AG09309 (cell line): ENCODE measurements around the gene ENKD1.

Experiments used
- DNase-seq: peaks from one replicate; pipeline ENCODE4 v3.0.0-alpha.2; 2010; ENCODE audit warnings: low read depth
- H3K4me3 ChIP-seq: 2 replicates; pipeline ENCODE4 v1.5.1; 2011; ENCODE audit warnings: mild to moderate bottlenecking, low read depth, low read length, moderate library complexity; ENCODE audit not compliant: control insufficient read depth
- TF ChIP-seq, protein P1 (sequence below): IDR thresholded peaks from 2 replicates; pipeline ENCODE4 v1.5.1; 2011; ENCODE audit warnings: mild to moderate bottlenecking, low read depth, low read length, inconsistent platforms; ENCODE audit not compliant: insufficient read depth, control insufficient read depth; ENCODE audit errors: missing control alignments

Gene ENKD1

DNA sequence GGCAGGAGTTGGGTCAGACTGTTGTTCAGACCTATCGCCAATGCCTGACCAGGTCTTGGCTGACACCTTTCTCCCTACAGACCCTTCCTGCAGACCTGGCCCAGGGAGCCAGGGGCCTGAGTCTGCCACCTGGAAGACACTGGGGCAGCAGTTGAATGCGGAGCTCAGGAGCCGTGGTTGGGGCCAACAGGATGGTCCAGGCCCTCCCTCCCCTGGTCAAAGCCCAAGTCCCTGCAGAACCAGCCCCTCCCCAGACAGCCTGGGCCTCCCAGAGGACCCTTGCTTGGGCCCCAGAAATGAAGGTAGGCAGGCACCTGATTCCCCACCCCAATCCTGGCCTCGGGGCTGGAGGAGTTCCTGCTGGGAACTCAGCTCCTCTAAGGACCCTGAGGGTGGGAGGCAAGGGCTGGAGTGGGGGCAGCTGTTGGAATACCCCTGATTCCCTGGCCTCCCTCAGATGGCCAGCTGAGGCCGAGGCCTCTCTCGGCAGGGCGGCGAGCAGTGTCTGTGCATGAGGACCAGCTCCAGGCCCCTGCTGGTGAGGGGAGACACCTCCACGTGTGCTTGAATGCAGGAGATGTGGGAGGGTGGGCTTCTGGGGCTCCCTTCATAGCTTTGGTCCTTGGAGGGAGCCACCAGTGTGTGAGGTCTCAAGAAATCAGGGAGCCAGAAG is 10.1 kb downstream of the ENKD1 start:
- H3K4me3 ChIP-seq, result no peak overlapping the region
- TF ChIP-seq, protein P1, sequence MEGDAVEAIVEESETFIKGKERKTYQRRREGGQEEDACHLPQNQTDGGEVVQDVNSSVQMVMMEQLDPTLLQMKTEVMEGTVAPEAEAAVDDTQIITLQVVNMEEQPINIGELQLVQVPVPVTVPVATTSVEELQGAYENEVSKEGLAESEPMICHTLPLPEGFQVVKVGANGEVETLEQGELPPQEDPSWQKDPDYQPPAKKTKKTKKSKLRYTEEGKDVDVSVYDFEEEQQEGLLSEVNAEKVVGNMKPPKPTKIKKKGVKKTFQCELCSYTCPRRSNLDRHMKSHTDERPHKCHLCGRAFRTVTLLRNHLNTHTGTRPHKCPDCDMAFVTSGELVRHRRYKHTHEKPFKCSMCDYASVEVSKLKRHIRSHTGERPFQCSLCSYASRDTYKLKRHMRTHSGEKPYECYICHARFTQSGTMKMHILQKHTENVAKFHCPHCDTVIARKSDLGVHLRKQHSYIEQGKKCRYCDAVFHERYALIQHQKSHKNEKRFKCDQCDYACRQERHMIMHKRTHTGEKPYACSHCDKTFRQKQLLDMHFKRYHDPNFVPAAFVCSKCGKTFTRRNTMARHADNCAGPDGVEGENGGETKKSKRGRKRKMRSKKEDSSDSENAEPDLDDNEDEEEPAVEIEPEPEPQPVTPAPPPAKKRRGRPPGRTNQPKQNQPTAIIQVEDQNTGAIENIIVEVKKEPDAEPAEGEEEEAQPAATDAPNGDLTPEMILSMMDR, result no peak
- no peak for DNase-seq

DNA sequence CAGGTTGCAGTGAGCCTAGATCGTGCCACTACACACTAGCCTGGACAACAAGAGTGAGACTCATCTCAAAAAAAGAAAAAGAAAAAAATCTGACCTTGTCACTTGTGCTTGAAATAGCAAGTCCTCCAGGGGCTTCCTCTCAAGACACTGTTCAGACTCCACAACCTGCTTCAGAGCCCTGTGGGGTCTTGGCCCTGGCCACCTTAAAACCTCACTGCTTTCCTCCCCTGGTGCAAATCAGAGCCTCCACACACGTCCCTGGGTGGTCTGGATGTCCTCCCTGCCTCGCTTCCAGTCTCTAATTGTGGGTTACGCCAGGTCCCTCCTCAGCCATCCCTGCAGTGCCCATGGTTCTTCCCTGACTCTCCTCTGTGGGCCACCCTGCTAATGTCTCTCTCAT is 11.2 kb downstream of the ENKD1 start:
- DNase-seq, result no peak
- TF ChIP-seq, protein P1, result no peak
- no peak overlapping the region for H3K4me3 ChIP-seq

DNA sequence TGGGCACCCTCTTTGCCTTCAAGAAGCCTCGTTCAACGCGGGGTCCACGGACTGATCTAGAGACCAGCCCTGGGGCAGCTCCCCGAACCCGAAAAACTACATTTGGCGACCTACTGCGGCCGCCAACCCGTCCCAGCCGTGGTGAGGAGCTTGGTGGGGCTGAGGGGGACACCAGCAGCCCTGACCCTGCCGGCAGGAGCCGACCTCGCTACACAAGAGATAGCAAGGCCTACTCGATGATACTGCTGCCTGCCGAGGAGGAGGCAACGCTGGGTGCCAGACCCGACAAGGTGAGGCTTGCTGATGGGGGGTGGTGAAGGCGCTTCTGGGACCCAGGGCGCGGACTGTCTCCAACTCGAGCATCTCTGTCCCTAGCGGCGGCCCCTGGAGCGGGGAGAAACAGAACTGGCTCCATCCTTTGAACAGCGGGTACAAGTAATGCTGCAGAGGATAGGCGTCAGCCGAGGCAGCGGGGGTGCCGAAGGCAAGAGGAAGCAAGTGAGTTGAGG is 12.1 kb downstream of the ENKD1 start:
- DNase-seq, result no peak
- TF ChIP-seq, protein P1, result no peak
- no peak overlapping the region for H3K4me3 ChIP-seq

DNA sequence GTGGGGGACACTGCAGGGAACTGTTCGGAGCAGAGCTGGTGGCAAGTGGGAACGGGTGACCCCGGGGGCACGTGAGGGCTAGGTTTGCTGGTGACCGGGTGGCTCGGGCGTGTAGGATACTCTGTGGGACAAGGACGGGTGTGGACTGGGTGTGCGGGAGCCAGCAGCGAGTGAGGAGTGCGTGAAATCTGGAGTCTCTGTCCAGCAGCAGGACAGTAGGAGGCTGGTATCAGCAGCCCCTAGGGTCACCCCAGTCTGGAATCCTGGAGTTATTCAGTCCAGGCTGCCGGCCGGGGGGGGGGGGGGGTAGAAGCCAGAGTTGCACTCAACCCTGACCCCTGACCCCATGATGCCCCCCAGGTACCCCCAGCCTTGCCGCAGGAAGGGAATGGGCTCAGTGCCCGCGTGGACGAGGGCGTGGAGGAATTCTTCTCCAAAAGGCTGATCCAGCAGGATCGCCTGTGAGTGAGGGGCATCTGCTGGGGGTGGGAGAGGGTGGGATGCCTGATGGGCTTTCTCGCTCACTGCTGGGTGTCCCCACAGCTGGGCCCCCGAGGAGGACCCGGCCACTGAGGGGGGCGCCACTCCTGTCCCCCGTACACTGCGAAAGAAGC is 12.7 kb downstream of the ENKD1 start:
- TF ChIP-seq, protein P1, result no peak
- DNase-seq, result no peak
- peak overlapping the region; percentile 30 for H3K4me3 ChIP-seq

DNA sequence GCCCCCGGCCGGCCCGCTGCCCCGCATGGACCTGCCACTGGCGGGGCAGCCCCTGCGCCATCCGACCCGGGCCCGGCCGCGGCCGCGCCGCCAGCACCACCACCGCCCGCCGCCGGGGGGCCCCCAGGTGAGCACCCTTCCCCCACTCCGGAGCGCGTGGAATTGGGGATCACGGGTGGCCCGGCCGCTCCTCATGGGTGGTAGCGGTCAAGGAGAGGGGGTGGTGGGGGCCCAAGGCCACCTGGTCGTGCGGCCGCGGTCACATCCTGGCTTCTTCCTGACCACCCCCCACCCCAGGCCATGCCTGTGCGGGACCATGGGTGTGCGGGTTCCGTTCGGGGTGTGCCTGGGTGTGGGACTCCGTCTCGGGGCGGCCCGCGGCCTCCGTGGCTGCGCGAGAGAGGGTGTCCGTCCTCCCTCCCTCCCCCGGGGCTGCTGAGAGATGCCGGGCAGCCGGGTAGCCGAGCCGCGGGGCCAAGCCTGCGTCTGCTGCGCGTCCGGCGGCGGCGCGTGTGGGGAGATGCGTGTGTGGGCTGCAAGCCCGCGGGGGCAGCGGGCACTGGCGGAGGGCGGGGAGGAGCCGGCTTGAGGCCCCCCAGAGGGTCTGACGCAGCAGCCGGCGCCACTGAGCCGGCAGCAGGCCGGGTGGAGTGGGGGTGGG is 13.3 kb downstream of the ENKD1 start:
- peak overlapping the region; percentile 60 for H3K4me3 ChIP-seq
- no peak for DNase-seq
- TF ChIP-seq, protein P1, result no peak

DNA sequence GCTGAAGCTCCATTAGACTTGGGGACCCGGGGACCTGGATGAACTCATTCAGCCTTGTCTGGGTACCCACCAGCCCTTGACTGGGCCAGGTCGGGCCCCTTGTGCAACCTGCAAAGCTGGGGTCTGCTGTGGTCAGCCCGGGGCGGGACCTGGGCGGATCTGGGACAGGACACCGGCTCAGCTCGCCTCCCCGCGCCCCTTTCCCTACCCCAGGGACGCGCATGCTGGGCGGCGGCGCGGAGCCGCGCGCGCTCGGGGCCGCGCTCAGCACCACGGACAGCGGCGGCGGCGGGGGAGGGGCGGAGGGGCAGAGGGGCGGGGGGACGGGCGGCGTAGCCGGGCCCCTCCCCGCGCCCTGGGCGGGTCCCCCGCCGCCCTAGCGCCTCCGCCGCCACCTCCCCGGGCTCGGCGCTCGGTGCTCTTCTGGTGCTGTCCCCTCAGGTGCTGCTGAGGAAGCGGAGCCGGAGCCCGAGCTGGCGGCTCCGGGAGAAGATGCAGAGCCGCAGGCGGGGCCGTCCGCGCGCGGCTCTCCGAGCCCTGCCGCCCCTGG is 13.9 kb downstream of the ENKD1 start:
- H3K4me3 ChIP-seq, result peak overlapping the region; percentile 24
- no peak for DNase-seq
- TF ChIP-seq, protein P1, result no peak
